Memory B cell (primary cell): ENCODE measurements around the gene MT1G.
"Not testable (repeated sequence)": the region's sequence is repeated elsewhere in the genome, so short reads cannot be mapped to it uniquely, and the experiment has no call there.

Experiments used
- ATAC-seq: fragments of 150-1000 bp; cut with Tn5 transposase; 2 replicates; pipeline ENCODE4 v1.10.0; 2021; ENCODE audit warnings: low read depth, mild to moderate bottlenecking, moderate library complexity
- DNase-seq, 2 donors: peaks; one replicate each; pipeline ENCODE4 v3.0.0; 2022; ENCODE audit warnings: low spot score in 2 of 2
- H3K27ac Mint-ChIP-seq: one replicate; pipeline ENCODE4 v1.8.0; 2022; ENCODE audit warnings: mild to moderate bottlenecking, moderate library complexity, mixed read lengths
- H3K27me3 Mint-ChIP-seq: one replicate; pipeline ENCODE4 v1.8.0; 2022; ENCODE audit warnings: mixed read lengths
- H3K36me3 Mint-ChIP-seq: one replicate; pipeline ENCODE4 v1.8.0; 2022; ENCODE audit warnings: mild to moderate bottlenecking, mixed read lengths
- H3K4me1 Mint-ChIP-seq: one replicate; pipeline ENCODE4 v1.8.0; 2022; ENCODE audit warnings: mixed read lengths
- H3K4me3 Mint-ChIP-seq: one replicate; pipeline ENCODE4 v1.8.0; 2022; ENCODE audit warnings: mild to moderate bottlenecking, moderate library complexity, mixed read lengths
- H3K9me3 Mint-ChIP-seq: one replicate; pipeline ENCODE4 v1.8.0; 2022; ENCODE audit warnings: mixed read lengths

The MT1G gene

GRCh38 chr16:56632156-56632847 lies 35.6 kb downstream of the MT1G start, which contains the start of gene MT1M:
TSS of gene MT1M (plus strand) at chr16:56632659. CDS start at chr16:56632732, 73 bp downstream.
- no peak within 1 kb of the TSS for H3K27ac Mint-ChIP-seq
- ATAC-seq, result no peak
- no peak for DNase-seq
- no peaks in the 10 kb centered on the region for H3K9me3 Mint-ChIP-seq
- H3K36me3 Mint-ChIP-seq, result no peaks in the 10 kb centered on the region
- peaks cover 27% of the 10 kb centered on the region for H3K27me3 Mint-ChIP-seq
- peak within 1 kb of the TSS; percentile 78 for H3K4me3 Mint-ChIP-seq
- peaks cover 27% of the 10 kb centered on the region for H3K4me1 Mint-ChIP-seq

GRCh38 chr16:56631832-56632155 lies 36.1 kb downstream of the MT1G start:
- no peak overlapping the region for H3K27ac Mint-ChIP-seq
- H3K27me3 Mint-ChIP-seq, result peaks cover 27% of the 10 kb centered on the region
- H3K4me1 Mint-ChIP-seq, result peaks cover 27% of the 10 kb centered on the region
- peak overlapping the region; percentile 78 for H3K4me3 Mint-ChIP-seq
- no peaks in the 10 kb centered on the region for H3K36me3 Mint-ChIP-seq
- H3K9me3 Mint-ChIP-seq, result no peaks in the 10 kb centered on the region
- ATAC-seq (no peak), DNase-seq (no peak)

- Mint-ChIP-seq H3K27me3 (peaks cover 21% of the 10 kb centered on the region), H3K4me3 (no peak overlapping the region), H3K4me1 (peaks cover 27% of the 10 kb centered on the region), H3K9me3 (no peaks in the 10 kb centered on the region), H3K27ac (no peak overlapping the region), H3K36me3 (no peaks in the 10 kb centered on the region)
- ATAC-seq, result no peak
- DNase-seq, result no peak
Observed at GRCh38 chr16:56631197-56631596, 36.7 kb downstream of the MT1G start.

- DNase-seq (peak in 1 of 2 donors; percentile 47), ATAC-seq (peak; percentile 96)
- Mint-ChIP-seq H3K4me3 (no peak overlapping the region), H3K9me3 (no peaks in the 10 kb centered on the region), H3K36me3 (no peaks in the 10 kb centered on the region), H3K27ac (no peak overlapping the region), H3K4me1 (peaks cover 30% of the 10 kb centered on the region), H3K27me3 (peaks cover 24% of the 10 kb centered on the region)
Observed at GRCh38 chr16:56630134-56630533, 37.7 kb downstream of the MT1G start.

- Mint-ChIP-seq H3K4me3 (no peak overlapping the region), H3K9me3 (no peaks in the 10 kb centered on the region), H3K27me3 (peaks cover 21% of the 10 kb centered on the region), H3K36me3 (no peaks in the 10 kb centered on the region), H3K27ac (no peak overlapping the region), H3K4me1 (peaks cover 28% of the 10 kb centered on the region)
- DNase-seq, result no peak
- no peak for ATAC-seq
Observed at GRCh38 chr16:56629531-56629930, 38.3 kb downstream of the MT1G start.

GRCh38 chr16:56628486-56629350 lies 39.1 kb downstream of the MT1G start:
- H3K9me3 Mint-ChIP-seq, result no peaks in the 10 kb centered on the region
- DNase-seq (no peak), ATAC-seq (no peak)
- H3K4me3 Mint-ChIP-seq, result no peak overlapping the region
- H3K4me1 Mint-ChIP-seq, result peaks cover 28% of the 10 kb centered on the region
- H3K27me3 Mint-ChIP-seq, result peaks cover 20% of the 10 kb centered on the region
- no peaks in the 10 kb centered on the region for H3K36me3 Mint-ChIP-seq
- H3K27ac Mint-ChIP-seq, result no peak overlapping the region

- H3K4me1 Mint-ChIP-seq, result peaks cover 21% of the 10 kb centered on the region
- H3K9me3 Mint-ChIP-seq, result no peaks in the 10 kb centered on the region
- ATAC-seq, result no peak
- DNase-seq, result no peak
- H3K27me3 Mint-ChIP-seq, result peaks cover 15% of the 10 kb centered on the region
- no peak overlapping the region for H3K27ac Mint-ChIP-seq
- H3K4me3 Mint-ChIP-seq, result no peak overlapping the region
- no peaks in the 10 kb centered on the region for H3K36me3 Mint-ChIP-seq
Observed at GRCh38 chr16:56626685-56627084, 41.2 kb downstream of the MT1G start.

- Mint-ChIP-seq H3K27ac (no peak overlapping the region), H3K4me3 (peak overlapping the region; percentile 76), H3K9me3 (no peaks in the 10 kb centered on the region), H3K4me1 (peaks cover 21% of the 10 kb centered on the region), H3K36me3 (no peaks in the 10 kb centered on the region), H3K27me3 (peaks cover 14% of the 10 kb centered on the region)
- ATAC-seq (no peak), DNase-seq (no peak)
Observed at GRCh38 chr16:56625943-56626654, 41.8 kb downstream of the MT1G start.

GRCh38 chr16:56625140-56625942 lies 42.5 kb downstream of the MT1G start, which contains the start of gene MT1E:
TSS of gene MT1E (plus strand) at chr16:56625781. CDS start at chr16:56625852, 71 bp downstream.
- H3K27ac Mint-ChIP-seq, result no peak within 1 kb of the TSS
- no peaks in the 10 kb centered on the region for H3K9me3 Mint-ChIP-seq
- no peaks in the 10 kb centered on the region for H3K36me3 Mint-ChIP-seq
- DNase-seq (no peak), ATAC-seq (peak; percentile 45)
- H3K4me3 Mint-ChIP-seq, result peak within 1 kb of the TSS; percentile 81
- H3K27me3 Mint-ChIP-seq, result peaks cover 16% of the 10 kb centered on the region
- H3K4me1 Mint-ChIP-seq, result peaks cover 17% of the 10 kb centered on the region

GRCh38 chr16:56623637-56624036 lies 44.2 kb downstream of the MT1G start:
- no peak for ATAC-seq
- H3K27ac Mint-ChIP-seq, result no peak overlapping the region
- peaks cover 10% of the 10 kb centered on the region for H3K4me1 Mint-ChIP-seq
- DNase-seq, result no peak
- H3K9me3 Mint-ChIP-seq, result no peaks in the 10 kb centered on the region
- H3K27me3 Mint-ChIP-seq, result peaks cover 18% of the 10 kb centered on the region
- no peak overlapping the region for H3K4me3 Mint-ChIP-seq
- no peaks in the 10 kb centered on the region for H3K36me3 Mint-ChIP-seq

- peaks cover 18% of the 10 kb centered on the region for H3K27me3 Mint-ChIP-seq
- H3K9me3 Mint-ChIP-seq, H3K4me1 Mint-ChIP-seq, H3K36me3 Mint-ChIP-seq, H3K4me3 Mint-ChIP-seq, H3K27ac Mint-ChIP-seq, DNase-seq, ATAC-seq: not testable (repeated sequence)
Observed at GRCh38 chr16:56623184-56623583, 44.7 kb downstream of the MT1G start.

- Mint-ChIP-seq H3K27me3 (peaks cover 25% of the 10 kb centered on the region), H3K4me1 (peaks cover 14% of the 10 kb centered on the region)
- DNase-seq, H3K9me3 Mint-ChIP-seq, H3K36me3 Mint-ChIP-seq, H3K27ac Mint-ChIP-seq, H3K4me3 Mint-ChIP-seq, ATAC-seq: not testable (repeated sequence)
Observed at GRCh38 chr16:56621665-56622445, 46.0 kb downstream of the MT1G start.
